ENCODE results near the gene THSD4.
"Not testable (repeated sequence)": the region's sequence is repeated elsewhere in the genome, so short reads cannot be mapped to it uniquely, and the experiment has no call there.

The THSD4 gene

DNA sequence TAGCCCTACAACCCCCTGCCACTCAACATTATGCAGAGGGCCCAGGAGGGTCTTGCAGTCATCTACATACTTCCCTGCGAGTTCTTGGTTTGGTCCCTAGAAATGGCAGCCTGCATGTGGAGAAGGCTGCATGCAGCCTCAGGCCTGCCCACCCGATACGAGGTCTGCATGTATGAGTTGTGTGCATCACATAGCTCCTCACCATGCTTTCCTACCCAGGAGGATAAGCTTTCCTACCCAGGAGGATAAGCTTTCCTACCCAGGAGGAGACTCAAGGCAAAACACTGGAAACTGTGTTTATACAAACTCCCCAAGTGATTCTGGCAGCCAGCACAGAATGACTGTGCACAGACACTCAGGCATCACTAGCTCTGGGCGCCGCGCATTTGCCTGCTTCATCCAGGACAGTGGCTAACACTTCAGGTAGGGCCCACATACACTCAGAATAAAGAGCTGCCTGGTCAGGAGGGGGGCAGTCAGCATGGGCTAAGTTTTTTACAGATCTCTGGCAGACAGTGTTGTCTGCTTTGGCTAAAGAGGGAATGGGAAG lies 187.7 kb downstream of the THSD4 start:
- DNase-seq = no peak

DNA sequence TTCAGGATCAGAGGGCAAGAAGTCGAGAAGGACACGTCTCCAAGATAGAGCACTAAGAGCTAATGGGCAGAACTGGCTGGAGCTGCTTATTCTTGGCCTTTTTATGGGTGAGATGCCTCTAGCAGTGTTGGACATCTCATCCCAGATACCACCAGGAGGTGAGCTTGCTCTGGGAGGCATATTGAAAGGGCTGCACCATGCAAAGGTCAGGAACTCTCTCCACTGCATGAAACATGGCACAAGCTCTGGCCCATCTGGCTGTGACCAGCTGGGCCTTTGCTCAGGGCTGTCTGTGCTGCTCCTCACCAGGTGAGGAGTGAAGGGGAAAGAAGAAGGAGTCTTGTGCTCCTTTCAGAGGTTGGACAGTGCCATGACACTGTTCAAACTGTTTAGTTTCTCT lies 188.7 kb downstream of the THSD4 start:
- no peak for DNase-seq

DNA sequence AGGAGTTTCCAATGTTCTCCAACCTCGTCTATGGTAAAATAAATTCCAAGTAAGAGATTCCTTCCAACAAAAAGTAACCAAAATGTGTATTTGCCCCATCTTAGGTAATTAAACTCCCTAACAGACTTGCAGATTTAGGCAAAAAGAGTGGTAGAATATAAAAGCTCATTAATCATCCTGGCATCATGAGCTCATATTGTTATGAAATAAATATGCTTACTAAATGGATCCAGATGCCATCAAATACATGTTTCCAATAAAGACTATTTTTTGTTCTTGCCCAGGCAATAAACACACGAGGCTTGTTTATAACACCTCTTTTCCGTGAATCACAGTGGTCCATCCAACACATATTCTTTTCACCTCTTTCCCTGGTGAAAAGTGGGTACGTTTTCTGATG lies 189.4 kb downstream of the THSD4 start:
- DNase-seq = no peak

DNA sequence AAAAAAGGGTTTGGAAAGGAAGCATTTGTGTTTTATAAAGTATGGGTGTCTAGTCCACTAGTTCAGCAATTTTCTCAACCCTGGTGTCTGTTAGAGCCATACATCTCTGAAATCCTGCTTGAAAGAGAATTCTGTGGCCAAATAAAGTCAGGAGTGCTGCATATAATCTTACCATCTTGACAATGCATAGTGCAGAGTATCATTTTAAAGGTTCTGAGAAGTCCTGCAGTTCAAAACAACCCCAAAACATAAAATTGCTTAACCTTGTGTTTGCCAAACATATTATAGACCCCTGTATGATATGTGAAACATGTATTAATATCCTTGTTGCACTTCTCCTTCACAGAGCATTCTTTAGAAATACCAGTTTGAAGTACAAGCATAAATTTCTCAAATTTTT lies 191.3 kb downstream of the THSD4 start:
- DNase-seq = no peak

DNA sequence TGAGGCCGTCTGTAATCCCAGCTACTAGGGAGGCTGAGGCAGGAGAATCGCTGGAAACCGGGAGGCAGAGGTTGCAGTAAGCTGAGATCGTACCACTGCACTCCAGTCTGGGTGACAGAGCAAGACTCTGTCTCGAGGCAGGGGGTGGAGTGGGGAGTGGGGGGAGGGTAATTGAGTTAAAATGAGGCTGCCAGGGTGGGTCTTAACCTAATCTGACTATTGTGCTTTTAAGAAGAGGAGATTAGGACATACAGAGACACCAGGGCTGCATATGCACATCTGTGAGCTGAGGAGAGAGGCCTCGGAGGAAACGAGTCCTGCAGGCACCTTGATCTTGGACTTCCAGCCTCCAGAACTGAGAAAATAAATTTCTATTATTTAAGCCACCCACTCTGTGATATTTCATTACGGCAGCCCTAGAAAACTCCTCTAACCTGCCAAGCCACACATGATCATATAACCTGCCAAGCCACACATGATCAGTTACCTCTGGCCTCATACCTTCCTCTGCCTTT lies 197.0 kb downstream of the THSD4 start:
- peak; percentile 87 for DNase-seq

DNA sequence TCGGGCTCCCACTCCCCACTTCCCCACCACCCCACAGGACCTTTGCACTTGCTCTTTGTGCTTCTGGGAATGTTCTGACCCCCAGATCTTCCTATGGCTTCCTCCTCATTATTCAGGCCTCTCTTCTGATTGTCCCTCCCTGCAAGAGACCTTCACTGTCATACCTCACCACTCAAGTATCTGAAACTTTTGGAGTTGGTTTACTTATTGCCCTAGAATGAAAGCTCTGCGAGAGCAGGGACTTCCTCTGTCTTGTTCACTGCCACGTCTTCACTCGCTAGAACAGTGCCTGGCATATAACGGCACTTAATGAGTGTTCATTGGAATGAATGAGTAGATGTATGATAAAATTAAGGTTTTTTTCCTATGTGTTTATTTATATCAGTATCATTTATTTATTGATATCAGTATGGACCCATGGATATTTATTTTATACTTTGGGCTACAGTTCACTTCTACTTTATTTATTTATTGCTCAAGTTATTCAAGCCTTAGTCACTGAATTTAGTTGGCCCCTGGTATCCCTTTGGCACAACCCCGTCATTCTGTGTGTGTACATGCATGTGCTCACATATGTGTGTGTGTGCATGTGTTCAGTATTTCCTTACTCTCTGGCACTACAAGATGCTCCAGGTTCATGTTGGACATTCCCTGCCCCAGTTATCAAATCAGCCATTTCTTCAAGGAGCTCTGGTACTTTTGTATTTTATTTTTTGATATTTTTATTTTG lies 197.6 kb downstream of the THSD4 start:
- DNase-seq = no peak

DNA sequence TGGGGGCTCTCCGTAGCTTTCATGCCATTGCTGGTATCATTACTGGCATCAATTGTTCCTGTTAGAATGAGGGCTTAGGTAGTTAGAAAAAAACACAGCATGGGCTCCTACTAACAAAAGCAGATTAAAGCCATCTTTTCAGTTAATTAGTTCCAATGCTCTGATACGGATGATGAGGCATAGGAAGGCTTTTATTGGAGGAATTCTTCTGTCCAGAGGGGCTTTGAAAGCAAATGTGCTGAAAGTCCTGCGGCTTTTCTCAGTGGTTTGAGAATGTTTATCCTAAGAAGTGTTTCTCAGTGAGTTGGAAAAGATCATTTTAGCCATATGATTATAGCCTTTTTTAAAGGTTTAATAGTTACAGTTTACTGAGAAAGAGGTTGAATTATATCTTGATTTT lies 198.5 kb downstream of the THSD4 start:
- DNase-seq = peak; percentile 71

DNA sequence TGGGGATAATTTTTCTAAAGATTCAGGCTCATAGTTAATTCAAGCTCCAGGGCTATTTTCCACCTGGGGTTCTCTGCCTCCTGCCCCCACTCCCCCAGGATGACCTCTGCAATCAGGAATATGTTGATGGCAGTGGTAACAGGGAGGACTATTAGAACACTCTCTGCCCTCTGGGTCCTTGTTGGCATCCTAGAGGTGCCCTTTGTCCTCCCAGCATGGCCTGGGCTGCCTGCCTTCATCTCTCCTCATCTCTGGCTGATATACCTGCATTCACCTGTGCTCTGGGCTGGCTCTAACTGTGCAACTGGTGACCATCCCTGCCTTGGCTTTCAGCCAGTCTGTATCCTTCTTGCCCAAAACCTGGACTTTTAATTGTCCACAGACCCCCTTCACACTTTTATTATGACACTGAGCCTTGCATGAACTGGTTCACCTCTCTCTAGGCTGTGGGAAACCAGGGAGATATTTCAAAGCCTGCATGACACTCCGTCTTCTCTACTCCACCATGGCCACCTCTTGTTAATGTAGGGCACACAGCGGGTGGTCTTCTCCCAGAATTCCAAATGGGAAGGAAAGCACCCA lies 199.8 kb downstream of the THSD4 start:
- no peak for DNase-seq

DNA sequence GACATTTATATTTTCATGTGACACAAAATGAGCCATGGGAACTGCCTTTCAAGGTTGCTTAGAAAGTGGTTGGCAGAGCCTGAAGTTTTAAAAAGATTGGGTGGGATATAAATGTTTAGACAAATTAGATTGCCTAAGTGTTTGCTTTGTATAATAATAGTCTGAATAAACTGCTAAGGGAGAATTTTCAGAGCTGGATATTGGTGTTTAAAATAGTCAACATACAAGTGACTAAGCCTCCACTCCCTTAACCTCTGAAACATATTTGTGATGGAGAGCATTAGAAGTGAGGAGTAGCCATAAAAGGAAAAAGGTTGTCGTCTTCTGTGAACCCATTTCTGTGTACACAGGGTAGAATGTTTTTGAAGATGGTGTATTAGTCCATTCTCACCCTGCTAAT lies 201.6 kb downstream of the THSD4 start:
- DNase-seq = no peak

DNA sequence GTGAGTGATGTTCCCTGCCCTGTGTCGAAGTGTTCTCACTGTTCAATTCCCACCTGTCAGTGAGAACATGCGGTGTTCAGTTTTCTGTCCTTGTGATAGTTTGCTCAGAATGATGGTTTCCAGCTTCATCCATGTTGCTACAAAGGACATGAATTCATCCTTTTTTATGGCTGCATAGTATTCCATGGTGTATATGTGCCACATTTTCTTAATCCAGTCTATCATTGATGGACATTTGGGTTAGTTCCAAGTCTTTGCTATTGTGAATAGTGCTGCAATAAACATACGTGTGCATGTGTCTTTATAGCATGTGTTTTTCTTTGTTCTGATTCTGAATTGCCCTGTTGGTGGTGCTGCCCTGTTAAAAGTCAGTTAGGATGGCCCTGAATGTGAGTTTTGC lies 204.2 kb downstream of the THSD4 start:
- not testable (repeated sequence) for DNase-seq

DNA sequence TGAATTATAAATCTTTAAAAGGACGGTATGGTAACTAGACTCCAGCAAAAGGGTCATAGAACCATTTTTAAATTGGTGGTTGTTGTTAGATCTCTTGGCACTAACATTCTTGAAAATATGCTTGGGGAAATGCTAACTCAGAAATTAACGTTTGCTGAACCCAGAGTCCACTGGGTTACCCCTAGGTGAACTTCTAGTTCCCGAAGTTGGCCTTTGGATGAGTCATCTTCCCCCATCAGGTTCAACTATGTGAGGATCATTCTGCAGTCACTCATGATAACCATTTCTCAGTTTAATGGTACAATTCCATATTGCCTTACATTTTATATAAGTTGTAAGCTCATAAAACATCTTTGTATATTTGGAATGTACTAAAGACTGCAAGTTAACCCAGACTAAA lies 204.7 kb downstream of the THSD4 start:
- DNase-seq = no peak

DNA sequence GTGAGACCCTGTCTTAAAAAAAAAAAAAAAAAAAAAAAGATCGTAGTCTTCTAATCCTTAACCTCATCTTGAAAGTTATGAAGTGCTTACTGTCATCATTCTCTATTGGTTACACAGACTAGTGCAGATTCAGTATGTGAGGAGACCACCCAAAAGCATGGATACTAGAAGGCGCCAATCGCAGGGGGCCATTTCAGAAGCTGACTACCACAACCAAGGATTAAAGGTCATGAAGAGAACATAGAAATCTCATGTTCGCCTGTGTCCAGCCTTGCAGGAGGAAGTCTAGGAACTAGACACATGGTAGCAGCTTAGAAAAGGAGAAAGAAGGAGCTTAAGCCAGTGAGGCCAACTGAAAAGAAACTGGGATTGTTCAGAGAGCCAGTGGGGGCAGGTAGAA lies 207.8 kb downstream of the THSD4 start:
- DNase-seq = no peak

DNA sequence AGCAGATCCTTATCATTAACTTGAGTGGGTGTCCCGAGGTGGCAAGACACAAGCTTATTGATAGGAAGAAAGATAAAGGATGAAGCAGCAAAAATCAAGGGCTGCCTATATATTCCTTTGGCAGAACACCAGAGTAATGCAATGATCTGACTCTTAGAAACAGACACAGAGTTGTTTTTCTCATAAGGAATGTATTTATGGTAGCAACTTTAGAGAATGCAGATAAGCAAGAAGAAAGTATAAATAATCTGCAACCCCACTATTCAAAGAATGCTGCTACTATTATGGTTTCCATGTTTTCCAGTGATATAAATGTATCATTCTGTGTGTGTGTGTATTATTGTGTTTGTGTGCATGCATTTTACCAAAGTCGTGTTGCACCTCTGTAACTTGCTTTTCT lies 208.3 kb downstream of the THSD4 start:
- no peak for DNase-seq

DNA sequence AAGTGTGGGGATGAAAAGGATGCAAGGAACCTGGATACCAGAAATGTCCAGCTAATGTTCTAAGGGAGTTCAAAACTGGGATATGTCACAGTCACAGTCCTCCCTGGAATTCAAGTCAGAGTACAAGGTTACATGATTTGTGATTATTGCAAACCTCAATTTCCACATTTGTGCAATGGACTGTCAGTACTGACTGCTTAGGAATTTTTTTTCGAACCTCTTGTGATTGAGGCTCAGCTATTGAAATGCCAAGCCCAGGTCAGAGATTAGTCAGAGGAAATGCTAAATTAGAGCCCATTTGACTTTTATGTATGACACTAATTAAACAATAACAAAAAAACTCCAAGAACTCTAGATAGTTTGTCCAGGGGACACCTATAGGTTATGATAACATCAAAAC lies 210.2 kb downstream of the THSD4 start:
- no peak for DNase-seq

DNA sequence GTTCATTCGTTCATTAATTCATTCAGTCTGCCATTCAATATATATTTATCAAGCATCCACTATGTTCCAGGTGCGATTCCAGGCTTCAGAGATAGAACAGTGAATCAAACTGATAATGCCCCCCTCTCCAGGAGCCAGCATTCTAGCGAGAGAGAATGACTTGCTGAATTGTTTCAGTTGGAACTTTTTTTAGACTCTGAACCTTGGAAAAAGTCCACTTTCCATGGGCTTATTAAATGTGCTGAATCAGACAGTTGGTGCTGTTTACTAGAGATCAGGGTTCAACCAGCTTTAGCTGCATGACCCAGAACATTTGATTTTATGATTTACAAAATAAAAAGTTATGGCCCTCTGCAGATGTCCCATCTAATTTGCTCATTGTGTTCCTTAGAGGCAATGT lies 213.2 kb downstream of the THSD4 start:
- DNase-seq = no peak

DNA sequence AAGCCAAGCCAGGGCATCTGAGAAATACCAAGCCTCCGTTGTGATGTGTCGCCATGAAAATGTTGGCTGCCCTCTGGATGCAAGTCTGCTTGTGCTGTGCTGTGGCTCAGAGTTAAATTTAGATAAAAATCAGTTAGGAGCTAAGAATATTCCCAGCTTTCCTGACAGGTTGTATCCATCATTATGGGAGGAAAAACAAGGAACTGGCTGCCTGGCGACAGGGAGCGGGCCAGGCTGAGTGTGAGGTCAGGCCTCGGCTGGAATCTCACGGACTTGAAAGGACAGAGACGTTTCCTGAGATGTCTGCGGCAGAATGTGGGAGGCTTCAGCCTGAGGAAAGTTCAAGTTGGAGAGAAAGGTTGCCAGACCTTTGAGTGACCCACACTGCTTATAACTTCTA lies 213.8 kb downstream of the THSD4 start:
- no peak for DNase-seq

DNA sequence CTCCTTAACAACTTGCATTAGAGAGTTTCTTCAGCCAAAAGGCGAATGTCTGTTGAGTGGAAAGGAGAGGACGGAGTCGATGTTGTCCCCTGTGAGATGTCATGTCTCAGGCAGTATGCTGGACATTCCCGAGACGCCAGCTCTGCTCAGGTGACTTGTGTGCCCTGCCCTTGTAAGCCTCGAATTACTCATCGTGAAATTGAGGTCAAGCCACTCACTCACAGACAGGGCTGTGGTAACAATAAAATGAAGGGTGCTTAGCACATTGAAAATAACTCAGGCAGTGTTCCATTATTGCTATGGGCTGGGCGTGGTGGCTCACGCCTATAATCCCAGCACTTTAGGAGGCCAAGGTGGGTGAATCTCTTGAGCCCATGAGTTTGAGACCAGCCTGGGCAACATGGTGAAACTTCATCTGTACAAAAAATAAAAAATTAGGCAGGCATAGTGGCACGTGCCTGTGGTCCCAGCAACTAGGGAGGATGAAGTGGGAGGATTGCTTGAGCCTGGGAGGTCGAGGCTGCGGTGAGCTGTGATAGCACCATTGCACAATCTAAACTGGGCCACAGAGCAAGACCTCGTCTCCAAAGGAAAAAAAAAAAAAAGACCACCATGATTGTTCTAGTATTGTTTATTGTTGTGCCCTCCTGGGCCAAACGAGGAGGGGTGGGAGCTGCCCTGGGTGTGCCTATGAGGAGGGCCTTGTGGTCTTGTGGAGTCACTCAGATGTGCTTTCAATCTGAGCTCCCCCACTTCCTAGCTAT lies 214.4 kb downstream of the THSD4 start:
- DNase-seq = no peak

DNA sequence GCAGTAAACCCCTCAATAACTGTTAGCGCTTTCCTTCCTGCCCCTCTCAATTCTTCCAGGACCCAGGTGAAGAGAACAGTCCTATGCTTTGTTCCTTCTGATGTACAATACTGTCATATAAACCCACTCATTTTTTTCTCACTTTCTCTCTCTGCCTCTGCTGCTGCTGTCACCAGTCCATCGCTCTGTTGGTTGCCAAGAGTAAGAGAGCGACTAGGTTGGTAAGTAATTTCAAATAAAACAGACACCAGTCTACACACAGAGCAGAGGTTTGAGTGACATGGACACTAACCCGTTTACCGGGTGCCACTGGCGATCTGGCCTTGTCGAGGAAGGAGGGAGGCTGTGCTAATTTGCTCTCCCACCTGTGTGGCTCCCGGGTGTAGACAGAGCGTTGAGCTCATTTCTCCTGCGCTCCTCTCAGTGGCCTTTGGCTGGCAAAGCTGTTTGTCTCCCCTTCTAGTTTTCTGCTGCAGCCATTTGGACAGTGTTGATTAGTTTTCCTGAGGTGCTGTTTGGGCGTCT lies 215.4 kb downstream of the THSD4 start:
- no peak for DNase-seq

DNA sequence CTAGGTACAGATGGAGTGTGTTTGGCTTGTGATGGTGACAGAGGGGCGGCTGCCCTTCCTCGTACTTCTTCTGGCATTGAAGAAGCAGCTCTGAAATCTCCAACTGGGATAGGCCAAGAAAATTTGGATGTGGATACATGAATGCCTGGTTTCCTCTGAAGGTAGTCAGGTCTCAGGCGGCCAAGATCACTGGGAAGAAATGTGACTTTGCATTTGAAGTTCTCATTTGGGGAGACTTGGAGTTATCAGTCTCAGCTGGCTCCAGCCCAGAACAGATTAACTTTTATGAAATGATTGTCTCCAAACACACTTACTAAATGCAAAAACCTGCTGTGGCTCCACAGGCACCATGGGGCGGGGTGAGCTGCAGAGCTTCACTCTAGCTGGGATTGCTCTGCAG lies 215.9 kb downstream of the THSD4 start:
- no peak for DNase-seq

DNA sequence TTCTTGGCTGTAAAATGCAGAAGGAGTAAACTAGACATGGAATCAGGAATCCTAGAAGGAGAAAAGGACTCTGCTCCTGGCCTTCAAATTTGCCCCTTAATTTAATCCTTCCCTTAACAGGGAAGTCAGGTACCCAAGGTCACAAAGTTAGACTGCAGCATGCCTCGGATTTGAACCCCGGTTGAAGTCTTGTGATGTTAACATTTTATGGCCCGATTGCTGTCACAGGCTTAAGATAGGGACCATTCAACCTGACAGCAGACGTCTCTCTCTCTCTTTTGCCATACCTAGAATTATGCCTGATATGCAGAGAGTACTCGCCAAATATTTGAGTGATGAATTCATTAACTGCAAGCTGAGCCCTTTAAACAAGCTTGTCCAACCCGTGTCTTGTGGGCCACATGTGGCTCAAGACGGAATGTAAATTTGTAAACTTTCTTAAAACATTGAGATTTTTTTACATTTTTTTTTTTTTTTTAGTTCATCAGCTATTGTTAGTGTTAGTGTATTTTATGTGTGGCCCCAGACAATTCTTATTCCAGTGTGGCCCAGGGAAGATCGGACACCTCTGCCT lies 217.2 kb downstream of the THSD4 start:
- no peak for DNase-seq

DNA sequence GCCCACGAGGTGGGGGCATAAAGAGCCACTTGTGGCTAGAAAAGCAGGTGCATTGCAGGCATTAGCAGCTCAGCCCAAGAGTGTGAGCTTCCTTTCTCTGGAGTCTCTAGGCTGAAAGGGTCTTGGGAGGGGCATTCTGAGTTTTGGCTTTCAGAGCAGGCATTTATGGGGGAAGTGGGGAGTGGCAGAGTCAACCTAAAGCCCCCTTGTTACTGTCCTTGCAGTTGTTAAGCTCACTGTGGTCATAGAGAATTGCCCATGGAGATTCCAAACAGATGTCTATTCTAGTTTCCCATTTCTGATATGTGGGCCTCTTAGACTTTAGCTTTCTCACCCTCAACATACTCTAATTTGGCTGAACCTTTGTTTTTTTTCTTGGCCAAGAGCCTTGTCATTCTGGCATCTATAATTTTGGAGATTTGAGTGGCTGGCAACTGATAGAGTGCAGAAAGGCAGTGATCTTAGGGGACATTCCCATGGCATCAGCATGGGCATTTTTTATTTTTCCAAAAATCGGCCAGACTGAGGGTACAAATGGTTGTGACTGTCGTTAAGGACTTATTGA lies 217.9 kb downstream of the THSD4 start:
- DNase-seq = no peak

DNA sequence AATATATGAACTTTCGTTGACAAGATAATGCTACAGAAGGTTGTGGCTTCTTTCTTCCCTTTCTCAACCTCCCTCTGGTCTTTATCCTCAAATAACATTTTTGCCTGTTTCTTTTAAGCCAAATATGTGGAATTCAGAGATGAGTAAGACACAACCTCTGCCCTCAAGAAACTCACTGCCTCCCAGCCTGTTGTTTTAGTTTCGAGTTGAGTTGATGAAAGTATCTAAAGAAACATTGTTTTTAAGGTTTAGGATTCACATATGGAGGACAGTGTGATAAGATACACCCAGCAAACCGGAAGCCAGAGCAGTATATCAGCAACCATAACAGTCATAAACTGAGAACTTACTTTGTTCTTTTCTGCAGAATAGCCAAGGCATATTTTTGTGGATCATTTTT lies 218.6 kb downstream of the THSD4 start:
- DNase-seq = no peak

DNA sequence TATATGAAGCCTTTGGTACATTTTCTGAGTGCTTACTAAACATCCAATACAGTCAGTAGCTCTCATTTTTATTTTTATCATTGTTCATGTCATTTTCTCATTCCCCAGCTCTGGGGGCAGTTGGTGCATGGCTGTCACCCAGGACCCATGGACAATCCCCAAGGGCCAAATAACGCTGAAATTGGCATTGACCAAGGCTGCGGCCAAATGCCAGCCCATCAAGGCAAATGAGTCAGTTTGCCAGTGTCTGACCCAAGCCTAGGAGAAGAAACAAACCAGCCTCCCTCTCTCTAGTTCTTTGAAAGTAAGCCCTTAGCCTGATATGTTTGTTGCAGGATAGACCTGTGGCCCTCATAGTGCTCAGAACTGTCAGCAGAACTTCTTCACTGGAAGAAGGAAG lies 219.2 kb downstream of the THSD4 start:
- DNase-seq = no peak
